Measurements from ENCODE around the gene PRPS1. TPM values are rescaled to one million over a fixed set of nuclear protein-coding genes. Genes with fewer than 3 reads are reported as not detected.

PRPS1 gene
- polyA plus RNA-seq, 6 donors from 2014 or later: 49.4 to 74.9 (median 53.8) TPM

Other genes starting within 250 kb of the PRPS1 start
- gene FRMPD3, start 178.9 kb upstream of the PRPS1 start, polyA plus RNA-seq (ENCODE audit: low read depth in 6 of 6): under 1 TPM in 4 of 6 donors, not detected in 2; 0.03 to 0.53 (median 0.08) TPM
- 1,000 to 10,000 TPM in 5 of 6 donors, 100 to 1,000 TPM in 1; 962 to 3,491 (median 1,874) TPM for gene TSC22D3, start 147.3 kb downstream of the PRPS1 start, polyA plus RNA-seq (ENCODE audit: low read depth in 6 of 6)
- under 1 TPM in 1 of 6 donors, not detected in 5; 0.15 TPM for gene NCBP2L, start 149.2 kb downstream of the PRPS1 start, polyA plus RNA-seq (ENCODE audit: low read depth in 6 of 6)
- 1 to 10 TPM in 2 of 6 donors, under 1 TPM in 3, not detected in 1; 0.31 to 1.7 (median 0.70) TPM for gene MID2, start 197.4 kb downstream of the PRPS1 start, polyA plus RNA-seq (ENCODE audit: low read depth in 6 of 6)

Measured in naive B cell (primary cell).